LNCaP clone FGC (cell line): ENCODE results near the gene PRSS16.
A peak's percentile ranks its signal among the peaks of the same experiment; 100 is the strongest.

Source experiments
- DNase-seq: peaks from one replicate; pipeline ENCODE4 v3.0.0-alpha.2; 2011; ENCODE audit warnings: low read depth
- H3K4me3 ChIP-seq: 2 replicates; pipeline ENCODE4 v1.5.1; 2011; ENCODE audit warnings: mild to moderate bottlenecking, low read depth, low read length, control low read depth
- CTCF ChIP-seq: IDR thresholded peaks from 2 replicates; pipeline ENCODE4 v1.5.1; 2012; ENCODE audit warnings: mild to moderate bottlenecking; ENCODE audit not compliant: control insufficient read depth, insufficient read depth; ENCODE audit errors: extremely low read depth

PRSS16 gene

DNA sequence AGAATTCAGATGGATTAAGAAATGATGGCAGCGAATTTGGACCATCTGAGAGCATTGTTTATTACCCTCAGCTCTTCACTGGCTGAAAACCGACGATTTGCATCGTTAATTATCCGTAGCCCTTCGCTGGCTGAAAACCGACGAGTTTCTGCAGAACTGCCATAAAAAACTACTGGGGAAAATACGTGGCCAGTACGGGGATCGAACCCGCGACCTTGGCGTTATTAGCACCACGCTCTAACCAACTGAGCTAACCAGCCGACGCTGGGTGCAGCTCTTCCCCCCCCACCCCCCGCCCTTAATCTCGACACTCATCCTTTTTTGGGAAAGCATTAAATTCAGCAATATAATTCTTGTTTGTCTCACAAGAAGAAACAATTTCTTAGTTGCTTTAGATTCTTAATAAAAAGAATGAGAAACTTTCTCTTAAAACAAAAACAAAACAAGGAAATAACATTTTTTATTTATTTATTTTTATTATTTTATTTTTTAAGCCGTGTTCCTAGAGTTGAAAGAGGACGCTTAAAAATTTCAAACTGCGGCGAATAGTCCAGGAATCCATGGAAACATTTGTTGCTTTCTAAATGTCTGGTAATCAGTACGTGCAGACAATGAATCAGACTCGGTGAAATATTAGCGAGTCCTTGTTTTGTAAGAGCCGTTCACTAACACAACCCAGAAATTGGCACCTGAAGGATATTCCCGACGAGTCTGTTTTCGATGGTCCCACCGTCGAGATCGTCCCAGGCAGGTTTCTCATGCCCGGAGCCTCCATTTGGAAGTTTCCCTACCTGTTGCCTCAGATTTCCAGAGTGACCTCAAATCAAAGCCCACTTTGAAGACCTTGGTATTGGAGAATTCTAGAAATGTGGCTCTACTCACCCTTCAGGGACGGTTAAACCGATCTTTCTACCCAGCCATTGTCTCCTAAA is 27.8 kb downstream of the PRSS16 start:
- peak overlapping the region; percentile 27 for H3K4me3 ChIP-seq
- DNase-seq: no peak
- no peak for TF ChIP-seq CTCF

- H3K4me3 ChIP-seq: peak overlapping the region; percentile 58
- DNase-seq: no peak
- TF ChIP-seq CTCF: no peak
Measured at GRCh38 chr6:27279513-27280063, 32.1 kb downstream of the PRSS16 start.

- no peak for DNase-seq
- peak overlapping the region; percentile 58 for H3K4me3 ChIP-seq
- TF ChIP-seq CTCF: no peak
Measured at GRCh38 chr6:27280064-27280539, 32.6 kb downstream of the PRSS16 start.

DNA sequence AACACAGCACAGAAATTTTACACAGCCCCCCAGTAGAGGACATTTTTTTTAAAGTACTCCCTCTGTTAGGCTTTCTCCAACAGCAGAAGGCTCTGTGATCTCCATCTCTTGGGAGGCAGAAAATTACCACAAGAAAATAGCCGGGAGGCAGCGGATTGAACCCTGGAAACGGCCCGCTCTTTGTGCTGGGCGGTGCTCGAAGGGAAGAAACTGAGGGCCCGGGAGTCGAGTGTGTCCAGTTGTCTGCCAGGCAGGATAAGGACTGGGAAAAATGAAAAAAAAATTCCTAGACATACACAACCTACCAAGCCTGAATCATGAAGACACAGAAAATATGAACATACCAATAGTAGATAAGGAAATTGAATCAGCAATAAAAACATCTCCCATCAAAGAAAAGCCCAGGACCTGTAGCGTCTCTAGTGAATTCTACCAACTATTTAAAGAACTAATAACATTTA is 33.1 kb downstream of the PRSS16 start:
- peak overlapping the region; percentile 58 for H3K4me3 ChIP-seq
- TF ChIP-seq CTCF: no peak
- DNase-seq: no peak

GRCh38 chr6:27281105-27281539 is 33.6 kb downstream of the PRSS16 start:
- H3K4me3 ChIP-seq: peak overlapping the region; percentile 58
- no peak for TF ChIP-seq CTCF
- no peak for DNase-seq

GRCh38 chr6:27281569-27281968 is 34.1 kb downstream of the PRSS16 start:
- no peak overlapping the region for H3K4me3 ChIP-seq
- DNase-seq: no peak
- TF ChIP-seq CTCF: no peak
